OCI-LY7 (cell line): ENCODE measurements around the gene KCTD13. TPM values are rescaled to one million over a fixed set of nuclear protein-coding genes. Genes with fewer than 3 reads are reported as not detected.

Source experiments
- BruUV-seq: library from RNA; stranded (reverse); fragments of 400-500 nt; replicated peaks from 2 replicates; lab custom pipeline; 2021; lab: Mats Ljungman, UMichigan
- CTCF ChIA-PET: fragments of 300-600 bp; sonication (Branson Sonifier 250); formaldehyde crosslinking; loops from one replicate; lab custom pipeline; 2022; ENCODE audit warnings: antibody characterized with exemption; ENCODE audit not compliant: unreplicated experiment; lab: Charles Lee
- POLR2A ChIA-PET: fragments of 300-600 bp; sonication (Branson Sonifier 250); formaldehyde crosslinking; loops from one replicate; lab custom pipeline; 2022; ENCODE audit warnings: antibody characterized with exemption; lab: Charles Lee
- DNase-seq: peaks from one replicate; pipeline ENCODE4 v3.0.0-alpha.2; 2015; ENCODE audit warnings: low spot score
- H2AFZ ChIP-seq: fragments of 200-600 bp; sonication (generic), shearing (Covaris generic); 2 replicates; pipeline ENCODE4 v1.6.1; 2014; ENCODE audit warnings: mild to moderate bottlenecking, antibody characterized with exemption, low read length, moderate library complexity
- H3K27ac ChIP-seq: fragments of 200-600 bp; sonication (generic); 2 replicates; pipeline ENCODE4 v1.5.1; 2014; ENCODE audit warnings: mixed run types, low read depth, mild to moderate bottlenecking, moderate library complexity, low read length, inconsistent platforms; ENCODE audit not compliant: poor library complexity, severe bottlenecking
- H3K36me3 ChIP-seq: fragments of 200-600 bp; sonication (generic); 2 replicates; pipeline ENCODE4 v1.6.1; 2014; ENCODE audit warnings: mild to moderate bottlenecking, antibody characterized with exemption, low read length, moderate library complexity, mixed read lengths; ENCODE audit not compliant: insufficient read depth
- H3K4me1 ChIP-seq: fragments of 200-600 bp; sonication (generic); 2 replicates; pipeline ENCODE4 v1.5.1; 2014; ENCODE audit warnings: mild to moderate bottlenecking, low read length; ENCODE audit not compliant: insufficient read depth, poor library complexity, severe bottlenecking
- H3K4me2 ChIP-seq: fragments of 200-600 bp; sonication (generic); 2 replicates; pipeline ENCODE4 v1.6.1; 2014; ENCODE audit warnings: mild to moderate bottlenecking, low read length
- H3K4me3 ChIP-seq: fragments of 200-600 bp; sonication (generic); 2 replicates; pipeline ENCODE4 v1.5.1; 2014; ENCODE audit warnings: mild to moderate bottlenecking, low read depth, low read length; ENCODE audit not compliant: poor library complexity, severe bottlenecking
- H3K79me2 ChIP-seq: fragments of 200-600 bp; sonication (generic); 2 replicates; pipeline ENCODE4 v1.6.1; 2016; ENCODE audit warnings: low read depth, mild to moderate bottlenecking, low read length, moderate library complexity, mixed read lengths; ENCODE audit not compliant: insufficient read depth
- H3K9me2 ChIP-seq: fragments of 200-600 bp; sonication (generic); 2 replicates; pipeline ENCODE4 v1.6.1; 2016; ENCODE audit warnings: mild to moderate bottlenecking, low read length, mixed read lengths; ENCODE audit not compliant: insufficient read depth
- H3K9me3 ChIP-seq: fragments of 200-600 bp; sonication (generic); 2 replicates; pipeline ENCODE4 v1.6.1; 2014; ENCODE audit warnings: mild to moderate bottlenecking, mixed run types, low read length, mixed read lengths
- H4K20me1 ChIP-seq: fragments of 200-600 bp; sonication (generic); 2 replicates; pipeline ENCODE4 v1.6.1; 2014; ENCODE audit warnings: mild to moderate bottlenecking, antibody characterized with exemption, low read length, moderate library complexity, mixed read lengths; ENCODE audit not compliant: insufficient read depth
- CTCF ChIP-seq: fragments of 200-600 bp; sonication (generic); conservative IDR thresholded peaks from 2 replicates; pipeline ENCODE4 v1.5.1; 2014; ENCODE audit warnings: mild to moderate bottlenecking, antibody characterized with exemption, low read length, moderate library complexity, mixed read lengths
- EZH2phosphoT487 ChIP-seq: fragments of 200-600 bp; sonication (generic); IDR thresholded peaks from 2 replicates; pipeline ENCODE4 v1.6.1; 2018; ENCODE audit warnings: low read depth, borderline replicate concordance, mild to moderate bottlenecking, mixed run types, antibody characterized with exemption, low read length, moderate library complexity, mixed read lengths
- intact Hi-C: fragments of 100-400 bp; cut with micrococcal nuclease; formaldehyde crosslinking; loops from one replicate; pipeline ENCODE4 v1.10.0; 2022; ENCODE audit not compliant: unreplicated experiment
- total RNA-seq, 2 experiments: library from RNA; depleted of rRNA in 1 of 2; stranded (reverse); fragments of >200 nt in 1 of 2; shearing (Covaris generic) in 1 of 2; gene quantifications; 2 replicates each; pipeline ENCODE4 v1.2.3, GENCODE V29; 2014 to 2022

The KCTD13 gene
- total RNA-seq, 2 experiments from 2014 or later = 15.9 to 48.0 TPM

GRCh38 chr16:29962344-29962994 is 36.4 kb upstream of the KCTD13 start:
- no peaks in the 10 kb centered on the region for H4K20me1 ChIP-seq
- H3K27ac ChIP-seq = no peak overlapping the region
- H3K4me3 ChIP-seq = peak overlapping the region; percentile 75
- H3K4me1 ChIP-seq = peaks cover 17% of the 10 kb centered on the region
- BruUV-seq = TSS peak; percentile 91
- ChIA-PET CTCF (interaction anchor here (0.6 to 0.9 kb wide), 2 partner anchors 11 to 235 kb away, joined by 3 to 6 read pairs; partner anchors contain the start of gene TAOK2), POLR2A (interaction anchor here (0.6 to 3.4 kb wide), 6 partner anchors 10 to 36 kb away, joined by 3 to 56 read pairs (median 6); partner anchors contain the start of genes KCTD13 and TAOK2)
- no peaks in the 10 kb centered on the region for H3K79me2 ChIP-seq
- intact Hi-C loops = no loop called here
- peak overlapping the region; percentile 49; the same call in 1 of the 2 replicates for H2AFZ ChIP-seq
- no peak for TF ChIP-seq CTCF
- TF ChIP-seq EZH2phosphoT487 = no peak
- H3K4me2 ChIP-seq = peak overlapping the region; percentile 95
- no peak for DNase-seq
- H3K9me3 ChIP-seq = no peaks in the 10 kb centered on the region
- no peaks in the 10 kb centered on the region for H3K9me2 ChIP-seq
- H3K36me3 ChIP-seq = peaks cover 10% of the 10 kb centered on the region

DNA sequence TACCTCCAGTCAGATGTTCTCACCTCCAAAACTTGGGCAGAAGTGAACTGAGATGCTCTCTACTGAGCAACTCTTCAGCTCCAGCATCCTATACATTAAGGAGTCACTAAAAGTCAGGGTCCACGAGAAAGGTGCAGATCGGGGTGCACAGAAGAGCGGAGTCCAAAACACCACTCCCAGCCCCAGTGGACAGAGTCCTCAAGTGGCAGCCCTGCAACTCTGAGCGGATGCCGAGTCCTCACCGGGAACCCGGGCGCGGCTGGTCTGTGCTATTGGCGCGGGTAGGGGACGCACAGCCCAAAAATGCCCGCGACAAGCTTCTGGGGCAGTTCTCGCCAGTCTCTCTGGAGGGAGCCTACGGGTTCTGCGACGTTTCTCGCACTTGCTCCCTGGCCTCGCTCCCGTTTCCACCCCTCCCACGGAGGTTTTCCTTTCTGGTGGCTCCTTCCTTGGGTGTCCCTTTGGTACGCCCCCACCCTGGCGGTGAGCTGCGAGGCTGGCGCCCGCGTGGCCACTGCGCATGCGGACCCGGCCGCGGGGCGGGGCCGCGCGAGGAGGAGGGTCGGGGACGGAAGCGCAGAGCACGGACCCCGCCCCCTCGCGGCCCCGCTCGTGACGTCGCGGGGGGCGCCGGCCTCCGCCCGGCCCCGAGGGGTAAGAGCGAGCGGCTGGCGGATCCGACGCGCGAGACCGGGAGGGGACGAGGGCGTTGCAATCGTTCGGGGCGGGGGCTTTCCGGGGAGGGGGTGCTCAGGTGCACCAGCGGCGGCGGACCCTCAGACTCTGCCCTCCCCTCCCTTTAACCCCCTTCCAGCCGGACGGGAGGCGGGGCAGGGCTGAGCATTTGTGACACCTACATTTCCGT is 35.7 kb upstream of the KCTD13 start, which contains the start of gene TMEM219:
Gene TMEM219, plus strand, starts transcription at position 601 of the 865 bp plus-strand sequence. CDS start 1,065 bp downstream, outside the sequence.
- no peak for TF ChIP-seq EZH2phosphoT487
- TF ChIP-seq CTCF = 0 out of 2 replicates have a peak, but pooled peaks have one; percentile 25
- Histone ChIP-seq H3K9me3 (no peaks in the 10 kb centered on the region), H3K4me1 (peaks cover 17% of the 10 kb centered on the region), H3K27ac (peak within 1 kb of the TSS; percentile 56), H2AFZ (peak within 1 kb of the TSS; percentile 73), H3K79me2 (no peaks in the 10 kb centered on the region), H3K4me2 (peak within 1 kb of the TSS; percentile 95), H3K4me3 (peak within 1 kb of the TSS; percentile 75), H3K36me3 (peaks cover 6% of the 10 kb centered on the region), H4K20me1 (no peaks in the 10 kb centered on the region), H3K9me2 (no peaks in the 10 kb centered on the region)
- intact Hi-C loops = no loop called here
- CTCF ChIA-PET = interaction anchor here (0.6 kb wide), 1 partner anchor 438 kb away, joined by 3 read pairs; no protein-coding TSS in a partner anchor
- DNase-seq = peak; percentile 94
- BruUV-seq = no TSS peak
- POLR2A ChIA-PET = interaction anchor here (0.6 to 3.4 kb wide), 14 partner anchors 11 to 146 kb away, joined by 3 to 56 read pairs (median 4); partner anchors contain the start of genes HIRIP3, INO80E, KCTD13 and PAGR1
